AG09319 (cell line): Measurements from ENCODE around the gene SNED1.

Source experiments
- DNase-seq: peaks from one replicate; pipeline ENCODE4 v3.0.0-alpha.2; 2010; ENCODE audit warnings: low read depth; ENCODE audit errors: extremely low read depth
- TF ChIP-seq, protein P1 (sequence below): IDR thresholded peaks from 2 replicates; pipeline ENCODE4 v1.5.1; 2011; ENCODE audit warnings: low read depth, mild to moderate bottlenecking, inconsistent platforms, low read length, moderate library complexity

SNED1 gene

GRCh38 chr2:241036397-241036963 lies 38.1 kb downstream of the SNED1 start:
- DNase-seq: no peak
- TF ChIP-seq, protein P1, sequence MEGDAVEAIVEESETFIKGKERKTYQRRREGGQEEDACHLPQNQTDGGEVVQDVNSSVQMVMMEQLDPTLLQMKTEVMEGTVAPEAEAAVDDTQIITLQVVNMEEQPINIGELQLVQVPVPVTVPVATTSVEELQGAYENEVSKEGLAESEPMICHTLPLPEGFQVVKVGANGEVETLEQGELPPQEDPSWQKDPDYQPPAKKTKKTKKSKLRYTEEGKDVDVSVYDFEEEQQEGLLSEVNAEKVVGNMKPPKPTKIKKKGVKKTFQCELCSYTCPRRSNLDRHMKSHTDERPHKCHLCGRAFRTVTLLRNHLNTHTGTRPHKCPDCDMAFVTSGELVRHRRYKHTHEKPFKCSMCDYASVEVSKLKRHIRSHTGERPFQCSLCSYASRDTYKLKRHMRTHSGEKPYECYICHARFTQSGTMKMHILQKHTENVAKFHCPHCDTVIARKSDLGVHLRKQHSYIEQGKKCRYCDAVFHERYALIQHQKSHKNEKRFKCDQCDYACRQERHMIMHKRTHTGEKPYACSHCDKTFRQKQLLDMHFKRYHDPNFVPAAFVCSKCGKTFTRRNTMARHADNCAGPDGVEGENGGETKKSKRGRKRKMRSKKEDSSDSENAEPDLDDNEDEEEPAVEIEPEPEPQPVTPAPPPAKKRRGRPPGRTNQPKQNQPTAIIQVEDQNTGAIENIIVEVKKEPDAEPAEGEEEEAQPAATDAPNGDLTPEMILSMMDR: no peak

- TF ChIP-seq, protein P1: no peak
- DNase-seq: no peak
These were observed 38.6 kb downstream of the SNED1 start for GRCh38 chr2:241036964-241037421.

DNA sequence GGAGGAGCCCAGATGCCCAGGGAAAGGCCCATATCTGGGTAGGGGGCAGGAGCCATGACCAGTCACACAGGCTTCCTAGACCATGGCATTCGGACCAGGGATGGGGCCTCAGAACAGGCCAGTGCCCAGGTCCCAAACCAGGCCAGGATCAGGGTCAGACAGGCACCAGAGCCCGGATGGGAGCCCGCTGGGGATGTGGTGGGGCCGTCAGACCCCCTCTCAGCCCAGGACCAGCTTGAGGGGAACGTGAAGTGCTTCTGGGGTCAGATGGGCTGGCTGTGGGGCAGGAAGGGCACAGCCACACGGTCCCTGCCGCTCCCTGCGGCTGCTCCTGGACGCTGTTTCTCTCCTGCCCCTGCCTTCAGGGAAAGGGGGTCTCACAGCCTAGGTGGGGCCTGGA lies 39.1 kb downstream of the SNED1 start:
- TF ChIP-seq, protein P1: no peak
- no peak for DNase-seq

DNA sequence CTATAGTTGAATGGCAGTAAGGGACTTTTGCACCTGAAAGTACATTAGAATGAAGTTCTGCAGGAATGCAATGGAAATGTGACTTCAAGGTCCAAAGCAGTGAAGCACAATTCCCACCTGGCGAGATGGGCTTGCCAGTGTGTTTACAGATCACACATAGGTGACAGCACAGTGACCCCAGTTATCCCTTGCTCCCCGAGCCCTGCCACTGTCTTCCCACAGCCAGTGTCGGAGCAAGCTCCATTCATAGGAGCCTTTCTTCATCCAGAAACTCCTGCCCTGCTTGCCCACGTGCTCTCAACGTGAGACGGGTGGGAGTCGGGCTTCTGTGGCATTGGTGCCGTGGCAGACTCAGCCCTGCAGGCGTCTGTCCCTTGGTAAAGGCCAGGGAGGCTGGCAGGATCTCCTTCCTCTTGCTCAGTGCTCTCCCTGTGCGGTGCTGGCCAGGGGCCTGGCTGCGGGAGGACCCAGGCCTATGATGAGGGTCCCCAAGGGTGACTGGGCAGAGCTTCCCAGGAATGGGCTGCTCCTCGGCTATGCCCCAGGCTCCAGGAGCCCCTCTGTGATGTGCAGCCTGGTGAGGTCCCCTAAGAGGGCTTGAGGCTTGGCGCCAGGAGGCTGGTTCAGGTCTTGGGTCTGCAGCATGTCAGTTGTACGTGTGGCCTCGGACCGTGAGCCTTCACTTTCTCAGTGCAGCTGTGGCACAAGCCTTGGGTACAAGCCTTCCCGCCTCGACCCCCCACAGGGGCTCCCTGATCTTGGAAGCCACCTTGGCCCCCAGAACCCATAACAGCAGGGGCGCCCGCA lies 40.2 kb downstream of the SNED1 start:
- DNase-seq: no peak
- TF ChIP-seq, protein P1: no peak

DNA sequence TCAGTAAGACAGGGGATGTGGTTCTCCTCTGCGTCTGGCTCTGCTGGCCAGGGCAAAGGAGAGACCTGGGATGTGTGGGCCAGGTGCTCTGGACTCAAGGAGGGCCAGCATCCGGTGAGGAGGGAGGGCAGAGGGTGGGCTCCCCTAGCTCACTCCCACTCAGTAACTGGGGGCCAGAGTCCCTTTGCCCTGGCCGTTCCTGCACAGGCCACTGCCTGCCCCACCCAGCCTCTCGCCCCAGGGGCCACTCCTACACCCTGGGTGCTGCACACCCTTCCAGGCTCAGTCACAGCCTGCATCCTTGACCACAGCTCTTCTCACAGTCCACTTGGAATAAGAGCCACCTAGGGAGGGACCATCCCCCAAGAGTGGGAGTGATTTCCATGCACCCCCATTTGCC lies 41.0 kb downstream of the SNED1 start:
- TF ChIP-seq, protein P1: no peak
- DNase-seq: no peak

DNA sequence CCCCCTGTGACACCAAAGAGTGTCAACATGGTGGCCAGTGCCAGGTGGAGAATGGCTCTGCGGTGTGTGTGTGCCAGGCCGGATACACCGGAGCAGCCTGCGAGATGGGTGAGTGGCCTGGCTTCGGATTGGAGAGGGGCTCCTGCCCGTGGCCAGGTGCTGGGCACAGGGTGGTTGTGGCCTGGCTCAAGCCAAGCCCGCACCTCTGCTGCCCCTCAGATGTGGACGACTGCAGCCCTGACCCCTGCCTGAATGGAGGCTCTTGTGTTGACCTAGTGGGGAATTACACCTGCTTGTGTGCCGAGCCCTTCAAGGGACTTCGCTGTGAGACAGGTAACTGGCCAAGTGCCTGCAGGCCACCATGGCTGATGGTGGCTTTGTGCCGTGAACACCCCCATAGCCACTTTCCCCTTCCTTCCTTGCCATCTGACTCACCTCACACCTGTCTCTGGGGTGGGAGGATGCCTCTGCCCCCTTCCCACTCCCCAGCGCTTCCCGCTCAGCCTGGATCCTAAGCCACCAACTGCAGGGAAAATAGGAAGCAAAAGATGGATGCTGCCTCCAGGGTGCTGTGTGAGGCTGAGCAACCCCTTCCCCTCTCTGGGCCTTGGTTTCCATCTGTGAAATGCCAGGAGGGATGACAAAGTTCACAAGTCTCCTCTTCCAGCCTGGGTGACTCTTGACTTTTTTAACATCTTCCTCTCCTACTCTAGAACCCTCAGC lies 41.8 kb downstream of the SNED1 start:
- TF ChIP-seq, protein P1: no peak
- DNase-seq: no peak
